NCI-H146 treated with DMSO at 0.1 percent for 48 hours (cell line): Measurements from ENCODE around the gene SLC6A15.

Experiments
- DNase-seq: peaks from one replicate; lab custom pipeline; 2025; ENCODE audit not compliant: unreplicated experiment; lab: John Stamatoyannopoulos, UW

Gene SLC6A15

GRCh38 chr12:84875241-84875640, 37.4 kb downstream of the SLC6A15 start:
- no peak for DNase-seq

GRCh38 chr12:84874825-84875139, 37.8 kb downstream of the SLC6A15 start:
- DNase-seq, result no peak

DNA sequence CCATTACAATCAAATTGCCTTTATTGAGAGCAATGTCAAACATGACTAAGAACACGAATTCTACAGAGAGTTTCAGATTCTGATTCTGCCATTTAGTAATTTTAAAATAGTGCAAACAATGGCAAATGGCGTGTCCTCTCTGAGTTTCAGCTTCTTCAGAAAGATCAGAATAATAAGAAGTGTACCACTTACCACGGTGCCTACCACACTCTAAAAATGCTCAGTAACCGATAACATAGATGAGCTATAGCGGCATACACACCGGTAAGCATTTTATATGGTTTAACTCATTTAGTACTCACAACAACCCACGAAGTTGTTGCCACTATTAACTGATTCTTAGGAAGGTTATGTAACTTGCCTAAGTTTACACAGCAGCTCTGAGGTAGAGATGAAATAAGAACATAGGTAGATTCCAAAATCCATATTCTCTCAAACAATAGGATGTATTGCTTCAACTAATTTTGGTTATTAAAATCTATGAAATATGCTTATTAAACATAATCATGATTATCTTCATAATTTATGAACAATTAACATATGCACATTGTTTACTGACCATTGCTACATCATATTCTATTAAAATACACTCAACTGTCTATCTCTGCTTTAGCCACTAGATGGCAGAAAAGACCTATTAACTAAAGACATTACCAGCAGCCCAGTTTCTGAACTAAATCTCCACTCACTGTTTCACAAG, 38.3 kb downstream of the SLC6A15 start:
- peak; percentile 62 for DNase-seq

- DNase-seq, result no peak
Observed at GRCh38 chr12:84862186-84862585, 50.4 kb downstream of the SLC6A15 start.

GRCh38 chr12:84860718-84861117, 51.9 kb downstream of the SLC6A15 start:
- no peak for DNase-seq

GRCh38 chr12:84858796-84859195, 53.8 kb downstream of the SLC6A15 start:
- DNase-seq, result no peak

DNA sequence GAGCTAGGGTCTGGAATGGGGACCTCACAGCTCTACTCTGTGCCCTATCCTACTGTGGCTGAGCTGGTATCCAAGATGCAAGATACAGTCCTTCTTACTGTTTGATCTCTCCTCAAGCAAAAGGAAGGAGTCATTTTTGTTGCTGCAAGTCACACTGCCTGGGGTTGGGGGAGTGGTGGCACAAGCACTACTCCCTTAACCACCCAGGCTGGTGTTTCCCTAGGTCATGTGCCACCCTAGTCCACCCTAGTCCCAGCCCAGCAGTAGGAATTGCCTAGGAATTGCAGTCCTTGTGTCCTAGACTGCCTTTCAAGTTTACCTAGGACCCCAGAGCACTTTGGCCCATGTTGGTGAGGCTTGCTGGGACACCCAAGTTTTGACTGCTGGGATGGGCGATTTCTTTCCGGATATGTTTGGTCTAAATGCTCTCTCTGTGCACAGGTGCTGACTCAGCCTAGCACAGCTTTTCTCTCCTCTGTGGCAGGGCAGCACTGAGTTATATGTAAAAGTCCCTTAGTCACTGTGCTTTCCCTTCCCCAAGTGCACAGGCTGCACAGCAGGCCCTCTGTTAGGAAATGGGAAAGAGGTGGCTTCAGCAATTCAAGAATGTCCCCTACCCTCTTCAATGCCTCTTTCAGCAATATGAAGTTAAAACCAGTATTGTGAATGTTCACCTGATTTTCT, 54.9 kb downstream of the SLC6A15 start:
- no peak for DNase-seq

DNA sequence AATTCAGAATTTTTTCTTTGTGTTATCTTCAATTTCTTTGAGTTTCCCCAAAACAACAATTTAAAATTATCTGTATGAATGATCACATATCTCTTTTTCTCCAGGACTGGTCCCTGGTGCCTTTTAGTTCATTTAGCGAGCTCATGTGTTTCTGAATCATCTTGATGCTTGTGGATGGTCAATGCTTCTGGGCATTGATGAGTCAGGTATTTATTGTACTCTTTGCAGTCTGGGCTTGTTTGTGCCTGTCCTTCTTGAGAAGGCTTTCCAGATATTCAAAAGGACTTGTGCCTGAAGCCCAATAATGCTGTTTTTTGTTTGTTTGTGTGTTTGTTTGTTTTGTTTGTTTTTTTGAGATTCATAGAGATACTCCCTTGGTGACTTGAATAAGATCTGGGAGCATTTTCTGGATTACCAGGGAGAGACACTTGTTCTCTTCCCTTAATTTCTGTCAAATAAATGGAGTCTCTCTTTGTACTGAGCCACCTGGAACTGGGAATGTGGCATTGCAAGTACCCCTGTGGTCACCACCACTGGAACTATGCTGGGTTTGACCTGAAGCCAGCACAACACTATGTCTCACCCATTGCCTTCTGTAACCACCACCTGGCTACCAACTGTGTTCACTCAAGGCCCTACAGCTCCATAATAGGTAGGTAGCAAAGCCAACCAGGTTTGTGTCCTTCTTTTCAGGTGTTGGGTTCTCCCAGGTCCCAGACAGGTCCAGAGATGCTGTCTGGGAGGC, 56.3 kb downstream of the SLC6A15 start:
- DNase-seq, result no peak

DNA sequence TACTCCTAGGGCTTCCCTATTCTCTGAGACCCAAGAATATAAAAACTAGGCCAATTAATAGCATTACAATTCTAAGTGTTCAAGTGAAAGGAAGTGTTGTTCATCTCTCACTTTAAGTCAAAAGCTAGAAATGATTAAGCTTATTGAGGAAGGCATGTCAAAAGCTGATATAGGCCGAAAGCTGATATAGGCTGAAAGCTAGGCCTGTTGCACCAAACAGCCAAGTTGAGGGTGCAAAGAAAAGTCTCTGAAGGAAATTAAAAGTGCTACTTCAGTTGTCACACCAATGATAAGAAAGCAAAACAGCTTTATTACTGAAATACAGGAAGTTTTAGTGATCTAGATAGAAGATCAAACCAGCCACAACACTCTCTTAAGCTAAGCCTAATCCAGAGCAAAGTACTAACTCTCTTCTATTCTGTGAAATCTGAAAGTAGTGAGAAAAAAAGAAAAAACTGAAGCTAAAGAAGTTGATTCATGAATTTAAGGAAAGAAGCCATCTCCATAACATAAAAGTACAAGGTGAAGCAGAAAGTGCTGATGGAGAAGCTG, 68.9 kb downstream of the SLC6A15 start:
- DNase-seq, result no peak

DNA sequence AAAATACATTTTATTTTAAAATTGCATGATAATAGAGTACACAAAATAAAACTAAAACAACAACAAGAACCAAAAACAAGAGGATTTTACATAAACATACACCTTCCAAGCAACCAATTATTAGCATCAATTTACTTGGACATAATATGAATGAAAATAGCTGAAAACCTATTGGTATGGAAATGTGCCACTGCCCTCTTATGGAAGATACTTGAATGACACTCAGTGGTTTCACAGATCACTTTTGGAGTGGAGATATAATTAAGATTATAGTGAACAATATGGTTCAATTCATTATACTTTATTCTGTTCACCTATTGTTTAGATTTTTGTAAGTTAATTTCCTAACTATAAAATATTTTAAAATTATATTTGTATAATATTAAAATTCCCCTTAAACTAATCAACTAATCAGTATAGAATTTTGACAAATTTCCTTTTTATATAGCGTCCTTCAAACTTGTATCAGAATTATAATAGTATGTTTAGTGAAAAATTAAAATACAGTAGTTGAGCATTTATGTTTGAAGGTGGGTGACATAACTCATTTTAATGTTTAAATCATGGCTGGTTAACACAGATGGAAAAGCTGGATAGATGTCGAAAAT, 70.1 kb downstream of the SLC6A15 start:
- DNase-seq, result peak; percentile 20

DNA sequence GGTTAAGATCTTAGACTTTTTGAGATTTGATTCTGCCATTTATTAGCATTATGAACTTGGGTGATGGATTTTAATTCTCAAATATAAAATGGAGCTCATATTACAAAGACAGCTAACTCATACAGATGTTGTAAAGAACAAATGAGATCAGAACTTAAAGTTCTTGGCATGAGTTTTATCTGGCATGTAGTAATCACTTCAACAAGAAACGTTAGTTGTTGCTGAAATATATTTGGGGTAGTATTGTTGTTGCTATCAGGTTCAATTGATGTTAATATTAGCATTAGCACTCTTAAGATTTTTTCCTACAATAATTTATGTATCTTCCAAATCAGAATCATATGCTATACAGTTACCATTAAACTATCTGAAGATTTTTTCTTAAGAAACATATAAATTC, 71.0 kb downstream of the SLC6A15 start:
- DNase-seq, result no peak

- DNase-seq, result no peak
Observed at GRCh38 chr12:84840356-84840755, 72.2 kb downstream of the SLC6A15 start.

- no peak for DNase-seq
Observed at GRCh38 chr12:84826925-84827324, 85.7 kb downstream of the SLC6A15 start.

DNA sequence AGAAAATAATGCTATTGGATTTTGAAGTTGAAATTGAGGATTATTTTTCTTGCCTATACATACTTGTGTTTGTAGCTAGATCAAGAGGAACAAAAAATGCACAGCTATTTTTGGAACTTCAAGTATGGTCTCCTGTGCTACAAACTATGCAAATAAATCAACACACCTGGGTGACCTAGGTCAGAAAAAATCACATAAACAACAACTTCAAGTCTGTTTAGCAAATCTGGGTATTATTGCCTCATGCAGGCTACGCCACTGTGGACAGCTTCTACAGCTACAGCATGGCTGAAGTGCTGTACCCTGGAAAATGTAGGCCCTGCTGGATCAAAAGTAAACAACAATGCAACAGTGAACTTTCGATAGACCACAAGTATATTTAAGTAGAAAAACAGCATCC, 87.5 kb downstream of the SLC6A15 start:
- no peak for DNase-seq

GRCh38 chr12:84822525-84822924, 90.1 kb downstream of the SLC6A15 start:
- no peak for DNase-seq

DNA sequence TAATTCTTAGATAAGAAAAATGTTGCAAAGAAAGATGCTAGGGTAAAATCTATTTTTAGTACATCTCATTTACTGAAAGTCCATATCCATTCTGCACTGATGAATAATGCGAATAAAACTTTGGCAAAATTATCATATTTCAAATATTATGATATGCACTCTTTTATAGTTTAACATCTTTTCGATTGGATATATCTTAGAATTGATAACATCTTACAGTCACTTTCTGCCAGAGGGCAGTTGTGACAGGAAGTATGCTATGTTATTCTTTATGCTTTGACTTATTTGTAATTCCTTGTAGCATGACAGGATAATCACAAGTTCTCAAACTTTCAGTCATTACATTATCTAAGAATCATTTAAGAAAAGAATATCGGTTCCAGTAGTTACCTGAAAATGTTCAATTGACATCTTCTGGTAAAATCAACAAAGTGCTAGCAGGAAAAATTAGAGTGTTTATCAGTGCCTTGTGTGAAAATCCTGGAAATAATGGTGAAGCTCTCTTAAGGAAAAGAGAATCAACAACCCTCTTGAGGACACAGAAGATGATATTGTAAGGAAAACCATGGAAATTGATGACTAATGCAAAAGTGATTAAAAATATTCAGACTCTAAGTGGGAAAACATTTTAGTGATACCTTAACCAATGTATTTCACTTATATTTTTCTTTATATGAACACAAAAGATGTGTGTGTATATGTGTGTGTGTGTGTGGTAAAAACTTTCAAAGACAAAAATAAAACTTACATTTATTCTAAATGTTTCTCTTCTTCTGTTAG, 95.5 kb downstream of the SLC6A15 start:
- DNase-seq, result no peak

GRCh38 chr12:84814664-84815245, 97.8 kb downstream of the SLC6A15 start:
- no peak for DNase-seq

DNA sequence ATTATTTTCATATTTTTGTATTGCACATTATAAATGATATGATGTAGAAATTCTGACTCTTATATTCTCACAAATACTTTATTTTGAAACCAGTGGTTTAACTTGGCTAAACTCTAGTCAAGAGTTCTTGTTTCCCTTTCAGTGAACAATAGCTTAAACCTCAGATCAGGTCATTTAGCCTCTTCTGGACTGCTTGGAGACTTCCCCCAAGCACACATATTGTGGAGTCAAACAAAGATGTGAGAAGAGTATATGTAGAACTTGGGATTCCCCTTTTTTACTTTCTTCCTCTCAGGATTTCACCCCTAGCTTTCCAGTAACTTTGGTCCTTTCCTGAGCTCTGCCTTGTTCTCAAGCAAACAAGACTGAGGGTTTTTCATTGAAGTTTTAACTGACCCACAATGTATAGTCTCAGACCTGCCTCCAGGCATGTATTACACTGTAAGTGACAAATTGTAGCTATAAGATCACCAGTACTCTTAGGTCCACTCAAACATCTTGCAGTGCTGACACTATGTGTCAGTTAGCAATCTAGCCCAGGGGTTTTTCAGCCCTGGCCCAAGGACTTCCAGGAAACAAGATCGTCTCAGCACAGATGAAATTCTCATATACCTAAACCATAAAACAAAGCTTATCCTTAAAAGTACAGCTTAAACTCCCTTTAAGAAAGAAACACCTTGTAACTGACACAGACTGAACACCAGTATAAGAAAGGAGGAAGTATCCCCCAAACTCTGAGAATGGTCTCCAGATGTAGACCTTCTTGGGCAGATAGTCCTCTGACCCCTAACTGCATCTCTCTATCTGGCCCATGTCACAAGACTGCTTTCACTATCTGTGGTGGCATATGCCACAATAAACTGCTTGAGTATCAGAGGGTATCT, 98.6 kb downstream of the SLC6A15 start:
- no peak for DNase-seq

- no peak for DNase-seq
Observed at GRCh38 chr12:84811291-84811690, 101.3 kb downstream of the SLC6A15 start.
